GM19467 (cell line): ENCODE measurements around the gene TBC1D3.
"Not testable (repeated sequence)": the region's sequence is repeated elsewhere in the genome, so short reads cannot be mapped to it uniquely, and the experiment has no call there.

Source experiments
- ATAC-seq: cut with Tn5 transposase; IDR thresholded peaks from one replicate; pipeline ENCODE4 v1.9.1; 2021; ENCODE audit warnings: mild to moderate bottlenecking, moderate library complexity; ENCODE audit not compliant: unreplicated experiment

Gene TBC1D3

DNA sequence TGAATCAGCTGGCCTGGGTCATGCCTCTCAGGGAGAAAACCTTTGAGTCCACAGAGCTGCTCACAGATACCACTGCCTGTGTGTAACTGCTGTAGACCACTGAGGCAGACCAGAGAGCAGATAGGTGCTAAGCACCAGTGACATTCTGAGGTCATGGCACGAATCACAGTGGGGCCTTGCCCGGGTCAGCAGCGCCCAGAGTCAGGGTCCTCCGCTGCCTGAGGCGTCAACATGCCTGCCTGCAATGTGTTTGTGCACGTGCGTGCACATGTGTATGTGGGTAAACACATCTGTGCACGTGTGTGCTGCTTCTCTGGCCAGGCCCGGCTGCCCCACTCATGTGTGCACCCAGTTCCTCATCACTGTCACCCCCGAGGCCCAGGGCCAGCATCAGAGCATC lies at the start of gene TBC1D3:
Gene TBC1D3 (minus strand): TSS at position 101 of the 400 bp plus-strand sequence. CDS start 1,526 bp downstream, outside the sequence.
- ATAC-seq: not testable (repeated sequence)

DNA sequence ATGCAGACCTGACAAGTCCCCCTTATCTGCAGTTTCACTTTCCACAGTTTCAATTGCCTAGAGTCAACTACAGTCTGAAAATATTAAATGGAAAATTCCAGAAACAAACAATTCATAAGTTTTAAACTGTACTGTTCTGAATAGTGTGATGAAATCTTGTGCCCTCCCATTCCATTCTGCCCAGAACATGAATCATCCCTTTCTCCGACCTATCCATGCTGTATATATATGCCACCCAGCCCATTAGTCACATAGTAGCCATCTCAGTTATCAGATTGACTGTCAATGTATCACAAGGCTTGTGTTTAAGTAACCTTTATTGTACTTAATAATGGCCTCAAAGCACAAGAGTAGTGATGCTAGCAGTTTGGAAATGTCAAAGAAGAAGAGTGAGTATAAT lies 40.4 kb upstream of the TBC1D3 start:
- not testable (repeated sequence) for ATAC-seq

DNA sequence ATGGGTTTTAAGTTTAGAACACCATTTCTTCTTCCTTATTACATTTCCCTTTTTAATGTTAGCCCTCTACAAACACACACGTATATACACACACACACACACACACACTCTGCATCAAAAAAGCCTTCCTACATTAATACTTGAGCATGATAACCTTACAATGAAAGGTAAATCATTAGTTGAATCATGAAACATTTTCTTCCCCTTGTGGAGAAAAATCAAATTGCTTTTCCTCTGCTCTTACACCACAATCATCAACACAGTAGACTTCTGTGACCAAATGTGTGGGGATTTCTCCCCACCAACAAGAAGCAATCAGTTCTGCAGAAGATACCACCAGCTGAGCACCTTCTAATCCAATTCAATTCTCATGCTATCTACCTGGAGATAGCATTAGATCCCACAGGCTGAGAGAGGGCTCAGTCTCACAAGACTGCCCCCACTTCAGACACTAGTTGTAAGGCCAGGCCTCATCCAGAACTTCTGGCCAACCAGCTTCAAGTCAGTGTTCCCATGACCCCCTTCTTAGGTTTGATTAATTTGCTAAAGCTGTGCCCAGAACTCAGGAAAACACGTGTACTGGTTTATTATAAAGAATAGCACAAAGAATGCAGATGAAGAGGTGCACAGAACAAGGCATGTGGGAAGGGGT lies 33.6 kb upstream of the TBC1D3 start:
- not testable (repeated sequence) for ATAC-seq

DNA sequence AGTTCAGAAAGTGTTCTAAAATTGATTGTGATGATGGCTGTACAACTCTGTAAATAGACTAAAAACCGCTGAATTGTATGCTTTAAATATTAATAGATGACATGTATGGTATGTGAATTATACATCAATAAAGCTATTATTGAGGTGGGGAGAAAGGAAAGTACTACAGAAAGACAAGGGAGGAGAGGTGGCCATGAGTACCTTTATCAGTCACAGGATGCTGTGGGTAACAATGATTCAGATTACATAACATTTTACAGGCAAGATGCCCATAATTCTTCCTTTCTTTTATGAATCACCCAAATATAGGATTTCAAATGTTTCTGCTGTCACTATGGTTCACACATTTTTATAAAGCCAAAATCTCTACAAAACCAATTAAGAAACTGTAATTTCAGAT lies 28.5 kb upstream of the TBC1D3 start:
- not testable (repeated sequence) for ATAC-seq

DNA sequence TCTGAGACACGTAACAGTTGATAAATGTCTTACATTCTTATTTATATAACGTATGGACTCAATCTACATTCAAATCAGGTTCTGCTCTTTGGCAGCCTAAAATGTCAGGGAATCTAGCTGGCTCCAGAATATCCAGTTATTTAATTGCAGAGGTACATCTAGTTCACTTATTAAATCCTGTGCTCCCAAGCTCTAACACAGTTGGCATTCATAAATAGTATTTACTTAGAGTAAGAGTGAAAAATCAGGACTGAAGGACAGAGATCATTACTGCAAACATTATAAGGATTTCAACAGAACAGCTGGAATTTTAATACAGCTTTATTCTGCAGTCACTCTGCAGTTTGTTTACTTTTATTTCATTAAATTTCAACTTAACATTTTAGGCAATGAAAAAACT lies 7.9 kb upstream of the TBC1D3 start:
- ATAC-seq: not testable (repeated sequence)

DNA sequence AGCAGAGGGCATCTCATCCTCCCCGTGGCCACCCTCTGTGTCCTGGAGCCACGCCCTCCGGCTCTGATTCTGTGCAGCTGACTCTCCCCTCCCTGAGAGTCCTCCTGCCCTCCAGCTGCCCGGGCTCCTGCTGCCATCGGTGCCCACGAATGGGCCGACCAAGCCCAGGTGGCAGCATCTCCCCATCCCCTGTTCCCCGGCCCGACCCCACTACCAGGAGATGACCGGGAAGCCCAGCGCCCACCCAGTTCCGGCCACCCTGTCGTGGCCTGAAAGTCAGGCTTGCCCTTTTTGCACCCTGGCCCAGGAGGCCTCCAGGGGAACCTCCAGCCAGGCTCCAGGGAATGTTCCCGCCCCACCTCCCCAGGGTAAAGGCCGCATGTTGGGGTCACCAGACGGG lies 57.5 kb downstream of the TBC1D3 start:
- ATAC-seq: not testable (repeated sequence)
